Naive thymus-derived CD8-positive, alpha-beta T cell (primary cell): ENCODE data around the gene CARD6. TPM values are rescaled to one million over a fixed set of nuclear protein-coding genes. Genes with fewer than 3 reads are reported as not detected.
"Not testable (repeated sequence)": the region's sequence is repeated elsewhere in the genome, so short reads cannot be mapped to it uniquely, and the experiment has no call there.

Source experiments
- ATAC-seq, 2 donors: fragments of 150-1000 bp; cut with Tn5 transposase in 1 of 2; sonication (Bioruptor Pico), chemical (Tn5 transposase) in 1 of 2; 1 replicate in 1 of 2; 2 replicates in 1 of 2; pipeline ENCODE4 v1.10.0; 2021; ENCODE audit warnings: mild to moderate bottlenecking in 2 of 2, moderate library complexity in 2 of 2
- POLR2A ChIA-PET: fragments of 350-600 bp; sonication (Branson Sonifier 250); formaldehyde crosslinking; loops from one replicate; lab custom pipeline; 2021; ENCODE audit warnings: antibody characterized with exemption; lab: Charles Lee
- DNase-seq, 10 donors: peaks; one replicate each; pipeline versions ENCODE4 v3.0.0 to v3.0.0-alpha.2; 2020 to 2022
- H3K27ac Mint-ChIP-seq, 10 donors: one replicate each; pipeline ENCODE4 v1.8.0; 2020 to 2022; ENCODE audit warnings: mild to moderate bottlenecking in 10 of 10, mixed read lengths in 10 of 10, moderate library complexity in 4 of 10, inconsistent platforms in 1 of 10
- H3K27me3 Mint-ChIP-seq, 5 donors: one replicate each; pipeline ENCODE4 v1.8.0; 2021 to 2022; ENCODE audit warnings: mixed read lengths in 5 of 5
- H3K36me3 Mint-ChIP-seq, 3 donors: one replicate each; pipeline ENCODE4 v1.8.0; 2020 to 2022; ENCODE audit warnings: mixed read lengths in 3 of 3, mild to moderate bottlenecking in 2 of 3, inconsistent platforms in 1 of 3
- H3K4me1 Mint-ChIP-seq, 4 donors: one replicate each; pipeline ENCODE4 v1.8.0; 2021 to 2022; ENCODE audit warnings: mixed read lengths in 4 of 4
- H3K4me3 Mint-ChIP-seq, 10 donors: one replicate each; pipeline ENCODE4 v1.8.0; 2020 to 2022; ENCODE audit warnings: mild to moderate bottlenecking in 10 of 10, mixed read lengths in 10 of 10, moderate library complexity in 6 of 10, inconsistent platforms in 1 of 10
- H3K9me3 Mint-ChIP-seq, 9 donors: one replicate each; pipeline ENCODE4 v1.8.0; 2020 to 2022; ENCODE audit warnings: mixed read lengths in 9 of 9, mild to moderate bottlenecking in 3 of 9, inconsistent platforms in 1 of 9, moderate library complexity in 1 of 9
- polyA plus RNA-seq, 3 donors: library from polyadenylated mRNA; unstranded; fragments of 300-500 nt; fragmentation: Illumina TruSeq; gene quantifications; one replicate each; pipeline ENCODE4 v1.2.3, GENCODE V29; 2021
- total RNA-seq, 8 experiments: library from RNA in 2 of 8; stranded (reverse) in 2 of 8; gene quantifications; one replicate each; pipeline ENCODE4 v1.2.3 and lab custom pipeline; 2021 to 2026

The CARD6 gene
- total and polyA plus RNA-seq, 5 experiments from 2014 or later, result 0.12 to 1.8 (median 1.1) TPM

GRCh38 chr5:40895440-40896425 is 54.6 kb downstream of the CARD6 start:
- ATAC-seq, H3K36me3 Mint-ChIP-seq, H3K27ac Mint-ChIP-seq, H3K4me3 Mint-ChIP-seq, DNase-seq, H3K9me3 Mint-ChIP-seq, POLR2A ChIA-PET, H3K4me1 Mint-ChIP-seq: not testable (repeated sequence)
- H3K27me3 Mint-ChIP-seq, result peaks cover 2 to 13% (median 6%) of the 10 kb centered on the region in 5 donors

DNA sequence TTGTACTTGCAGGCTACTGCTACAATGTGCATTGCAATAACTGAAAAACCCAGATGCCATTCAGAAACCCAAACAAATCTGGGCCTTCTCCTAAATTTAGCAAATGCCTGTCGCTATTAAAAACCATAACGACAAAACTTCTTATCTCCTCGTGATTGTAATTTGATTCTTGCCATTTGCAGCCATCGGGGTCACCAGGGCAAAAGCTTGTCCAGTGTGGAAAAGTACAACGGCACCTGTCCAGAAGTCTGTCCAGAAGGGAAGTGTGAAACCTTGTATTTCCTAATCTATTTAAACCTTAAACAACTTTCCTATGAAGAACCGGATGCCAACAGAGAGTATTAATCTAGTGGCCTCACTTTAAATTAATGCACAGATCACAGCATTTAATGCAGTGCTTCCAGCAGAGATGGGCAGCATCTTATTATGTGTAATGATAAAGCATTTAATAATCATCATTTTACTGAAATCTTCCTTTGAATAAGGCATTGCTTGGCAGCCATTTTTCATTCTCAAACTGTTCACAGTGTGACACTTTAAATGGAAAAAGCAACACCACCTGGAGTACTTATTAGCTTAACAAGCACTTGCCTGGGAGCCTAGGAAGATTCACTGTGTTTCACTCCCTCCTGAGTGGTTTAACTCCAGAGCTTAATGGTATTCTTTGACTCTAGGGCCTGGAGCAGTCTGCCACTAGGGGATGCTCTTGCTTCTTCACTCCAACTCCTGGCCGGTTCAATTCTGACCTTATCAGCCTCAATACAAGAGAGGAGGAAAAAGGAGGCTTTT is 63.2 kb downstream of the CARD6 start:
- peaks cover 1 to 18% (median 3%) of the 10 kb centered on the region in 5 donors for H3K27me3 Mint-ChIP-seq
- H3K36me3 Mint-ChIP-seq, result no peaks in the 10 kb centered on the region
- peak in 1 of 2 donors; percentile 49 for ATAC-seq
- no peak overlapping the region for H3K4me3 Mint-ChIP-seq
- DNase-seq, result peak in 5 of 10 donors; percentile 1 to 10 (median 5)
- H3K9me3 Mint-ChIP-seq, result peaks cover 0 to 2% (median 0%) of the 10 kb centered on the region in 9 donors
- H3K4me1 Mint-ChIP-seq, result peaks cover 0 to 6% (median 1%) of the 10 kb centered on the region in 4 donors
- no peak overlapping the region for H3K27ac Mint-ChIP-seq
- POLR2A ChIA-PET, result no interaction called here

- Mint-ChIP-seq H3K27me3 (peaks cover 1 to 23% (median 3%) of the 10 kb centered on the region in 5 donors), H3K27ac (peak overlapping the region in 1 of 10 donors; percentile 16), H3K36me3 (no peaks in the 10 kb centered on the region), H3K9me3 (no peaks in the 10 kb centered on the region), H3K4me3 (no peak overlapping the region), H3K4me1 (peaks cover 0 to 6% (median 1%) of the 10 kb centered on the region in 4 donors)
- POLR2A ChIA-PET, result no interaction called here
- ATAC-seq (no peak), DNase-seq (no peak)
Observed at GRCh38 chr5:40904994-40905306, 63.8 kb downstream of the CARD6 start.

DNA sequence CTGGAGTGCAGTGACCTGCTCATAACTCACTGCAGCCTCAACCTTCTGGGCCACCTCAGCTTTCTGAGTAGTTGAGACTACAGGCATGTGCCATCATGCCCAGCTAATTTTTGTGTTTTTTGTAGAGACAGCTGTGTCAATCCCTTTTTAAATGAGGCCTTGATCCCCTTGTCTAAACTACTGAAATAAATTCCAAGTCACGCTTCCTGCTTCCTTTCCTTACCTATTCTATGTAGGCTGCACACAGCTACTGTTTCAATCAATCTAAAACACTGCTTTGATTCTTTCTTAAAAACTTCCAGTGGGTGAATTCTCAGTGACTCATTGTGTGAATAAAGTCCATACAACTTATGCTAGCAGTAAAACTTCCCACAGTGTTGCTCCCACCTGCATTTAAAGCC is 65.2 kb downstream of the CARD6 start:
- H3K27me3 Mint-ChIP-seq, result peaks cover 2 to 29% (median 7%) of the 10 kb centered on the region in 5 donors
- no peaks in the 10 kb centered on the region for H3K9me3 Mint-ChIP-seq
- POLR2A ChIA-PET, result no interaction called here
- H3K4me1 Mint-ChIP-seq, result peaks cover 0 to 6% (median 1%) of the 10 kb centered on the region in 4 donors
- H3K36me3 Mint-ChIP-seq, result no peaks in the 10 kb centered on the region
- no peak for DNase-seq
- ATAC-seq, result no peak
- H3K27ac Mint-ChIP-seq, result no peak overlapping the region
- no peak overlapping the region for H3K4me3 Mint-ChIP-seq

GRCh38 chr5:40909264-40909663 is 68.1 kb downstream of the CARD6 start, which contains the start of gene C7:
Gene C7 (plus strand): TSS chr5:40909497. CDS start chr5:40909611, 114 bp downstream.
- POLR2A ChIA-PET, result no interaction called here
- H3K27me3 Mint-ChIP-seq, result peaks cover 9 to 38% (median 11%) of the 10 kb centered on the region in 5 donors
- no peak for ATAC-seq
- H3K36me3 Mint-ChIP-seq, result no peaks in the 10 kb centered on the region
- H3K4me3 Mint-ChIP-seq, result no peak within 1 kb of the TSS
- no peak within 1 kb of the TSS for H3K27ac Mint-ChIP-seq
- DNase-seq, result no peak
- peaks cover 0 to 6% (median 1%) of the 10 kb centered on the region in 4 donors for H3K4me1 Mint-ChIP-seq
- no peaks in the 10 kb centered on the region for H3K9me3 Mint-ChIP-seq

DNA sequence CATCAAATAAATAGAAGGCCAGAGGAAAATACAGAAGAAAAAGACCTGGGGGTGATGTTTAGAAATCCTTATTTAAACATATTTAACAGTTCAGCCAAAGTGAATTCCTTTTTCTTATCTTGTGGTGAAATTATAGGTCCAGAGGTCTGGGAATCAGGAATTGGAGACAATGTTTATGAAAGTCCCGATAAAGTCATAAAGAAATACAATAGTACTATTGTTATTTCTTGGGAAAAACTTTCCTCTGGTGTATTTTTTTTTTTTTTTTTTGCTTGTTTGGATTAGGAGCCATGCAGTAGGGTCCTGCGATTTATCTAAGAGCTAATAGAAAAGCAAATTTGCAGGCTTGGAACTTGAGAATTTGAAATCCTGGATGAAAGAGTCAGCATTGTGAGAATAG is 68.6 kb downstream of the CARD6 start:
- DNase-seq (no peak), ATAC-seq (no peak)
- peaks cover 0 to 5% (median 1%) of the 10 kb centered on the region in 4 donors for H3K4me1 Mint-ChIP-seq
- POLR2A ChIA-PET, result no interaction called here
- H3K4me3 Mint-ChIP-seq, result no peak overlapping the region
- H3K36me3 Mint-ChIP-seq, result no peaks in the 10 kb centered on the region
- peaks cover 0 to 2% (median 0%) of the 10 kb centered on the region in 9 donors for H3K9me3 Mint-ChIP-seq
- H3K27ac Mint-ChIP-seq, result no peak overlapping the region
- peaks cover 13 to 42% (median 16%) of the 10 kb centered on the region in 5 donors for H3K27me3 Mint-ChIP-seq

Other genes with a start within 250 kb of the CARD6 start
- 10 to 100 TPM; 28.2 to 30.7 TPM for gene PTGER4, start 161.5 kb upstream of the CARD6 start, total RNA-seq
- gene PTGER4, start 161.5 kb upstream of the CARD6 start, polyA plus RNA-seq, result 10 to 100 TPM; 36.0 to 43.8 (median 41.6) TPM
- 10 to 100 TPM; 14.8 to 16.7 TPM for gene TTC33, start 85.4 kb upstream of the CARD6 start, total RNA-seq
- gene TTC33, start 85.4 kb upstream of the CARD6 start, polyA plus RNA-seq, result 10 to 100 TPM in 2 of 3 donors, 1 to 10 TPM in 1; 8.4 to 18.9 (median 14.1) TPM
- gene PRKAA1, start 43.0 kb upstream of the CARD6 start, total RNA-seq, result 100 to 1,000 TPM; 109 to 115 TPM
- 10 to 100 TPM; 33.8 to 36.8 (median 34.6) TPM for gene PRKAA1, start 43.0 kb upstream of the CARD6 start, polyA plus RNA-seq
- 1,000 to 10,000 TPM; 2,282 to 2,435 TPM for gene RPL37, start 6.1 kb upstream of the CARD6 start, total RNA-seq
- 1,000 to 10,000 TPM; 2,504 to 3,082 (median 2,628) TPM for gene RPL37, start 6.1 kb upstream of the CARD6 start, polyA plus RNA-seq
- gene C7, start 68.1 kb downstream of the CARD6 start, total RNA-seq, result not detected
- under 1 TPM in 1 of 3 donors, not detected in 2; 0.10 TPM for gene C7, start 68.1 kb downstream of the CARD6 start, polyA plus RNA-seq
- gene MROH2B, start 230.0 kb downstream of the CARD6 start, total RNA-seq, result not detected
- gene MROH2B, start 230.0 kb downstream of the CARD6 start, polyA plus RNA-seq, result not detected